ENCODE data around the gene NEK2.
"Not testable (repeated sequence)": the region's sequence is repeated elsewhere in the genome, so short reads cannot be mapped to it uniquely, and the experiment has no call there.

The NEK2 gene

GRCh38 chr1:211693911-211694310 is 18.5 kb upstream of the NEK2 start:
- not testable (repeated sequence) for DNase-seq

GRCh38 chr1:211688421-211688820 is 13.0 kb upstream of the NEK2 start:
- DNase-seq, result no peak

GRCh38 chr1:211687462-211688215 is 12.2 kb upstream of the NEK2 start:
- no peak for DNase-seq

- no peak for DNase-seq
Measured at GRCh38 chr1:211685823-211686222, 10.4 kb upstream of the NEK2 start.

- DNase-seq, result no peak
Measured at GRCh38 chr1:211684791-211685190, 9.4 kb upstream of the NEK2 start.

- no peak for DNase-seq
Measured at GRCh38 chr1:211684331-211684730, 8.9 kb upstream of the NEK2 start.

GRCh38 chr1:211683396-211684297 is 8.2 kb upstream of the NEK2 start:
- DNase-seq, result no peak

GRCh38 chr1:211682186-211682585 is 6.8 kb upstream of the NEK2 start:
- DNase-seq, result not testable (repeated sequence)

- DNase-seq, result peak; percentile 65 to 74
Measured at GRCh38 chr1:211680752-211681327, 5.4 kb upstream of the NEK2 start.

- no peak for DNase-seq
Measured at GRCh38 chr1:211677659-211678058, 2.2 kb upstream of the NEK2 start.

- DNase-seq, result no peak
Measured at GRCh38 chr1:211676761-211677160, 1.3 kb upstream of the NEK2 start.

- DNase-seq, result no peak
Measured at GRCh38 chr1:211676106-211676583, 724 bp upstream of the NEK2 start.

- DNase-seq, result no peak
Measured at GRCh38 chr1:211667065-211667617, 8.3 kb downstream of the NEK2 start.

GRCh38 chr1:211660718-211661222 is 14.7 kb downstream of the NEK2 start:
- no peak for DNase-seq

GRCh38 chr1:211656728-211657127 is 18.7 kb downstream of the NEK2 start:
- no peak for DNase-seq

GRCh38 chr1:211654838-211655787 is 20.3 kb downstream of the NEK2 start:
- peak; percentile 77 to 78 for DNase-seq

- no peak for DNase-seq
Measured at GRCh38 chr1:211653959-211654496, 21.4 kb downstream of the NEK2 start.

GRCh38 chr1:211653293-211653692 is 22.1 kb downstream of the NEK2 start:
- no peak for DNase-seq

- no peak for DNase-seq
Measured at GRCh38 chr1:211652371-211652770, 23.1 kb downstream of the NEK2 start.

GRCh38 chr1:211650904-211651303 is 24.5 kb downstream of the NEK2 start:
- DNase-seq, result no peak
